ENCODE measurements around the gene NDUFB10.
A peak's percentile ranks its signal among the peaks of the same experiment; 100 is the strongest.

The NDUFB10 gene

DNA sequence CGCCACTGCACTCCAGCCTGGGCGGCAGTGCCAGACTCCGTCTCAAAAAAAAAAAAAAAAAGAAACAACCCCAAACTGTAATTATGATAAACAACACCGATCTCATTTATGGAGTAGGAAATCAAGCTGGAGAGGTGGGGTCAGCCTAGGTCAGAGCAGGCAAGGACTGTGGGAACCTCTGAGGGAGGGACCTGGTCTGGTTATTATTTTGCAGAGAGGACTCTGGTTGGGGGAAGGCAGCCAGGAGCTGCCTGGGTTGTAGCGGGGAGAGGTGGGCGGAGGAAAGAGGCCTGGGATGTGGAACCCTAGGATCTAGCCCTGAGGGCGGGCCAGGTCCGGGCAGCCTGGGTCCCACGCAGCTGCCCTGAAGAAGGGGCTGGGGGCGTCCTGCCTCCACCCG is 30.2 kb upstream of the NDUFB10 start:
- ATAC-seq (ENCODE audit: insufficient read depth, low read depth): peak; percentile 53
- H3K4me3 ChIP-seq (ENCODE audit: low read depth in 1 of 2, low read length in 2 of 2): peak overlapping the region; percentile 28 to 62; a peak in 3 of 4 replicates
- TF ChIP-seq, protein P1, sequence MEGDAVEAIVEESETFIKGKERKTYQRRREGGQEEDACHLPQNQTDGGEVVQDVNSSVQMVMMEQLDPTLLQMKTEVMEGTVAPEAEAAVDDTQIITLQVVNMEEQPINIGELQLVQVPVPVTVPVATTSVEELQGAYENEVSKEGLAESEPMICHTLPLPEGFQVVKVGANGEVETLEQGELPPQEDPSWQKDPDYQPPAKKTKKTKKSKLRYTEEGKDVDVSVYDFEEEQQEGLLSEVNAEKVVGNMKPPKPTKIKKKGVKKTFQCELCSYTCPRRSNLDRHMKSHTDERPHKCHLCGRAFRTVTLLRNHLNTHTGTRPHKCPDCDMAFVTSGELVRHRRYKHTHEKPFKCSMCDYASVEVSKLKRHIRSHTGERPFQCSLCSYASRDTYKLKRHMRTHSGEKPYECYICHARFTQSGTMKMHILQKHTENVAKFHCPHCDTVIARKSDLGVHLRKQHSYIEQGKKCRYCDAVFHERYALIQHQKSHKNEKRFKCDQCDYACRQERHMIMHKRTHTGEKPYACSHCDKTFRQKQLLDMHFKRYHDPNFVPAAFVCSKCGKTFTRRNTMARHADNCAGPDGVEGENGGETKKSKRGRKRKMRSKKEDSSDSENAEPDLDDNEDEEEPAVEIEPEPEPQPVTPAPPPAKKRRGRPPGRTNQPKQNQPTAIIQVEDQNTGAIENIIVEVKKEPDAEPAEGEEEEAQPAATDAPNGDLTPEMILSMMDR (IDR thresholded peaks at IDR 0.05; ENCODE audit: borderline replicate concordance, extremely low read depth, low read length, poor library complexity, severe bottlenecking): no peak
- no peak for TF ChIP-seq EZH2 (IDR thresholded peaks at IDR 0.05; ENCODE audit: borderline replicate concordance, low read depth, low read length, severe bottlenecking)
- no peaks in the 10 kb centered on the region for H3K9me3 ChIP-seq (ENCODE audit: insufficient read depth, low read length, severe bottlenecking)
- peak; percentile 41 for DNase-seq
- H3K4me2 ChIP-seq (ENCODE audit: insufficient read depth, low read length): peak overlapping the region; percentile 63
- peak overlapping the region; percentile 61 for H3K9ac ChIP-seq (ENCODE audit: low read depth, low read length)
- H3K36me3 ChIP-seq (ENCODE audit: insufficient read depth, low read length): no peaks in the 10 kb centered on the region
- H3K79me2 ChIP-seq (ENCODE audit: insufficient read depth, low read length): no peaks in the 10 kb centered on the region
- peak overlapping the region; percentile 65 for H3K27ac ChIP-seq (ENCODE audit: low read length)
- H4K20me1 ChIP-seq (ENCODE audit: insufficient read depth, low read length): no peaks in the 10 kb centered on the region
- no peaks in the 10 kb centered on the region for H3K27me3 ChIP-seq (ENCODE audit: insufficient read depth, low read length, poor library complexity)
- peak overlapping the region; percentile 74 for H2AFZ ChIP-seq (ENCODE audit: low read depth, low read length)
- peaks cover 12% of the 10 kb centered on the region for H3K4me1 ChIP-seq (ENCODE audit: insufficient read depth, low read length)

DNA sequence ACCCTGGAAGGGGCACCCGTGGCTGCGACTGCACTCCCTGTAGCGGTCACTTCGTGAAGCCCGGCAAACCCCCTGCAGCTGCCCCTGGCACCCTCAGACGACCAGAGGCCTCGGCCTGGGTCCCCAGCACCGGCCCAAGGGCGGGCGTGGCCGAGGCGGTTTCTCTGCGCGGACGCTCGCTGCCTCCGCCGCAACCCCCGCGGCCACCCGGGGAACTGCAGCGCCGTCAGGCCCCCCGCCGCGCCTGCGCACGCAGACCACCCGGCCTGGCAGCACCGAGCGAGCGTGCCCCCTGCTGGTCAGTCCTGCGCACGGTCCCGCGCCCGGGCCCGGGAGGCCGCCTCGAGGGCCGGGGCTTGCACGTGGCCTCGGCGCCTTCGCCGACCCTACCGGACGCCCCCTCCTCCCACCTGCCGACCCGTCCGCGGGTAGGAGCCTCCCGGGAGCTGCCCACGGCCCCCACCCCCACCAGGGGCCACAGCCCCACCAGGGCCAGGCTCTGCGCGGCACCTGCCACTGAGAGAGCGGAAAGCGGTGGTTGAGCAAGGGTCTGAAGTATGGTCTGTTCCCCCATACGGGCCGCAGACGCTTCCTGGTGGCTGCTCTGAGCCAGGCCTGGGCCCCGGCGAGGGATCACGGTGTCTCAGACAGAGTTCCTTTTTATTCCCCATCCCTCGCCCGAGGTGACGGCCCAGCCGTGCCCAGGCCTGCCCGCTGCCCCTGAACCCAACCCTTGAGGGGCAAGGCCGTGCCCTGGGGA is 29.6 kb upstream of the NDUFB10 start:
- Histone ChIP-seq H4K20me1 (ENCODE audit: insufficient read depth, low read length) (no peaks in the 10 kb centered on the region), H3K36me3 (ENCODE audit: insufficient read depth, low read length) (no peaks in the 10 kb centered on the region), H3K4me2 (ENCODE audit: insufficient read depth, low read length) (peak overlapping the region; percentile 63), H3K27ac (ENCODE audit: low read length) (peak overlapping the region; percentile 65; the same call in 1 of the 2 replicates), H3K27me3 (ENCODE audit: insufficient read depth, low read length, poor library complexity) (no peaks in the 10 kb centered on the region), H3K9me3 (ENCODE audit: insufficient read depth, low read length, severe bottlenecking) (no peaks in the 10 kb centered on the region), H2AFZ (ENCODE audit: low read depth, low read length) (peak overlapping the region; percentile 95), H3K4me3 (ENCODE audit: low read depth in 1 of 2, low read length in 2 of 2) (peak overlapping the region; percentile 28 to 62; a peak in 3 of 4 replicates), H3K79me2 (ENCODE audit: insufficient read depth, low read length) (no peaks in the 10 kb centered on the region), H3K4me1 (ENCODE audit: insufficient read depth, low read length) (peaks cover 12% of the 10 kb centered on the region), H3K9ac (ENCODE audit: low read depth, low read length) (peak overlapping the region; percentile 61)
- DNase-seq: peak; percentile 91
- ATAC-seq (ENCODE audit: insufficient read depth, low read depth): peak; percentile 93
- no peak for TF ChIP-seq EZH2 (IDR thresholded peaks at IDR 0.05; ENCODE audit: borderline replicate concordance, low read depth, low read length, severe bottlenecking)
- TF ChIP-seq, protein P1 (IDR thresholded peaks at IDR 0.05; ENCODE audit: borderline replicate concordance, extremely low read depth, low read length, poor library complexity, severe bottlenecking): peak; percentile 99

DNA sequence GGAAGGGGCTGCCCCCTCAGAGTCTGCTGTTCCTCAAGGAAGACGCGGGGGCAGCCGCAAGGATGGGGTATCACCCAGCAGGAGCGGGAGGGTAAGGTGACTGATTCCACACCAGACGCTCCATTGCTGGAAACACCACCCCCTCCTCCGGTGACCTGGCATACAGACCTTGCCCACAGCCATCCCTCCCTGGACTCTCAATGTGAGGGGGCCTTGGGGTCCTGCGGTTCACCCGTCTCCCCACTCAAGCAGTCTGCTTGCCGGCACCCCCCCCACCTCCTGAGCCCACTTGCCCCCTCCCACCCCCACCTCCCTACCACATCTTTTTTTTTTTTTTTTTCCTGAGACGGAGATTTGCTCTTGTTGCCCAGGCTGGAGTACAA is 29.0 kb upstream of the NDUFB10 start:
- Histone ChIP-seq H2AFZ (ENCODE audit: low read depth, low read length) (peak overlapping the region; percentile 95), H3K4me2 (ENCODE audit: insufficient read depth, low read length) (peak overlapping the region; percentile 63; the same call in 1 of the 2 replicates), H3K4me1 (ENCODE audit: insufficient read depth, low read length) (peaks cover 12% of the 10 kb centered on the region), H3K36me3 (ENCODE audit: insufficient read depth, low read length) (no peaks in the 10 kb centered on the region), H3K79me2 (ENCODE audit: insufficient read depth, low read length) (no peaks in the 10 kb centered on the region), H3K27ac (ENCODE audit: low read length) (no peak overlapping the region), H4K20me1 (ENCODE audit: insufficient read depth, low read length) (no peaks in the 10 kb centered on the region), H3K4me3 (ENCODE audit: low read depth in 1 of 2, low read length in 2 of 2) (no peak overlapping the region), H3K27me3 (ENCODE audit: insufficient read depth, low read length, poor library complexity) (no peaks in the 10 kb centered on the region), H3K9me3 (ENCODE audit: insufficient read depth, low read length, severe bottlenecking) (no peaks in the 10 kb centered on the region), H3K9ac (ENCODE audit: low read depth, low read length) (peak overlapping the region; percentile 61)
- no peak for TF ChIP-seq EZH2 (IDR thresholded peaks at IDR 0.05; ENCODE audit: borderline replicate concordance, low read depth, low read length, severe bottlenecking)
- TF ChIP-seq, protein P1 (IDR thresholded peaks at IDR 0.05; ENCODE audit: borderline replicate concordance, extremely low read depth, low read length, poor library complexity, severe bottlenecking): no peak
- no peak for ATAC-seq (ENCODE audit: insufficient read depth, low read depth)
- no peak for DNase-seq
